Activated naive CD8-positive, alpha-beta T cell treated with anti-CD3 and anti-CD28 coated beads, Interleukin-2, amount 50 U/mL, for 24 hours (primary cell): ENCODE data around the gene FCRL5.
"Not testable (repeated sequence)": the region's sequence is repeated elsewhere in the genome, so short reads cannot be mapped to it uniquely, and the experiment has no call there.

Source experiments
- ATAC-seq: fragments of 150-1000 bp; cut with Tn5 transposase; one replicate; pipeline ENCODE4 v1.10.0; 2021
- DNase-seq: peaks from one replicate; pipeline ENCODE4 v3.0.0; 2021
- H3K27ac Mint-ChIP-seq: one replicate; pipeline ENCODE4 v1.8.0; 2021; ENCODE audit warnings: mild to moderate bottlenecking, mixed read lengths
- H3K27me3 Mint-ChIP-seq: one replicate; pipeline ENCODE4 v1.8.0; 2021; ENCODE audit warnings: mixed read lengths
- H3K36me3 Mint-ChIP-seq: one replicate; pipeline ENCODE4 v1.8.0; 2021; ENCODE audit warnings: low read depth, mixed read lengths
- H3K4me1 Mint-ChIP-seq: one replicate; pipeline ENCODE4 v1.8.0; 2021; ENCODE audit warnings: mixed read lengths
- H3K4me3 Mint-ChIP-seq: one replicate; pipeline ENCODE4 v1.8.0; 2021; ENCODE audit warnings: mild to moderate bottlenecking, moderate library complexity, mixed read lengths
- H3K9me3 Mint-ChIP-seq: one replicate; pipeline ENCODE4 v1.8.0; 2021; ENCODE audit warnings: mixed read lengths

Gene FCRL5

GRCh38 chr1:157558119-157558518 lies 5.8 kb upstream of the FCRL5 start:
- no peaks in the 10 kb centered on the region for H3K36me3 Mint-ChIP-seq
- H3K9me3 Mint-ChIP-seq: no peaks in the 10 kb centered on the region
- DNase-seq (no peak), ATAC-seq (no peak)
- H3K27ac Mint-ChIP-seq: no peak overlapping the region
- H3K4me1 Mint-ChIP-seq: peaks cover 8% of the 10 kb centered on the region
- H3K27me3 Mint-ChIP-seq: peaks cover 8% of the 10 kb centered on the region
- no peak overlapping the region for H3K4me3 Mint-ChIP-seq

- not testable (repeated sequence) for ATAC-seq, H3K36me3 Mint-ChIP-seq, H3K27me3 Mint-ChIP-seq, H3K4me3 Mint-ChIP-seq, H3K27ac Mint-ChIP-seq, H3K9me3 Mint-ChIP-seq, DNase-seq
- H3K4me1 Mint-ChIP-seq: peaks cover 10% of the 10 kb centered on the region
These were observed 4.2 kb downstream of the FCRL5 start for GRCh38 chr1:157548081-157548480.

- Mint-ChIP-seq H3K4me3 (no peak overlapping the region), H3K36me3 (no peaks in the 10 kb centered on the region), H3K9me3 (peaks cover under 1% of the 10 kb centered on the region), H3K27ac (no peak overlapping the region), H3K27me3 (peaks cover 8% of the 10 kb centered on the region), H3K4me1 (peaks cover 2% of the 10 kb centered on the region)
- no peak for DNase-seq
- ATAC-seq: no peak
These were observed 9.6 kb downstream of the FCRL5 start for GRCh38 chr1:157542676-157543075.

GRCh38 chr1:157540852-157541251 lies 11.5 kb downstream of the FCRL5 start:
- Mint-ChIP-seq H3K27me3 (peaks cover 13% of the 10 kb centered on the region), H3K36me3 (no peaks in the 10 kb centered on the region), H3K9me3 (peaks cover 3% of the 10 kb centered on the region), H3K27ac (no peak overlapping the region), H3K4me1 (peaks cover 2% of the 10 kb centered on the region), H3K4me3 (no peak overlapping the region)
- ATAC-seq: peak; percentile 18
- DNase-seq: no peak

- Mint-ChIP-seq H3K4me1 (peaks cover 2% of the 10 kb centered on the region), H3K36me3 (no peaks in the 10 kb centered on the region), H3K4me3 (no peak overlapping the region), H3K27me3 (peaks cover 13% of the 10 kb centered on the region), H3K27ac (no peak overlapping the region), H3K9me3 (peaks cover 3% of the 10 kb centered on the region)
- no peak for ATAC-seq
- no peak for DNase-seq
These were observed 12.1 kb downstream of the FCRL5 start for GRCh38 chr1:157540160-157540748.

GRCh38 chr1:157539568-157539967 lies 12.7 kb downstream of the FCRL5 start:
- ATAC-seq (no peak), DNase-seq (no peak)
- peaks cover 3% of the 10 kb centered on the region for H3K9me3 Mint-ChIP-seq
- H3K27me3 Mint-ChIP-seq: peaks cover 13% of the 10 kb centered on the region
- no peak overlapping the region for H3K4me3 Mint-ChIP-seq
- H3K4me1 Mint-ChIP-seq: peaks cover 2% of the 10 kb centered on the region
- no peak overlapping the region for H3K27ac Mint-ChIP-seq
- H3K36me3 Mint-ChIP-seq: no peaks in the 10 kb centered on the region

- Mint-ChIP-seq H3K27ac (no peak overlapping the region), H3K36me3 (no peaks in the 10 kb centered on the region), H3K4me1 (no peaks in the 10 kb centered on the region), H3K4me3 (no peak overlapping the region), H3K27me3 (peaks cover 12% of the 10 kb centered on the region), H3K9me3 (peaks cover 1% of the 10 kb centered on the region)
- no peak for DNase-seq
- peak; percentile 49 for ATAC-seq
These were observed 19.7 kb downstream of the FCRL5 start for GRCh38 chr1:157532569-157532968.

GRCh38 chr1:157523774-157524493 lies 28.4 kb downstream of the FCRL5 start:
- Mint-ChIP-seq H3K9me3 (no peaks in the 10 kb centered on the region), H3K36me3 (no peaks in the 10 kb centered on the region), H3K4me1 (peaks cover 2% of the 10 kb centered on the region), H3K4me3 (no peak overlapping the region), H3K27ac (no peak overlapping the region), H3K27me3 (peaks cover 3% of the 10 kb centered on the region)
- ATAC-seq: no peak
- no peak for DNase-seq

- Mint-ChIP-seq H3K27me3 (peaks cover 3% of the 10 kb centered on the region), H3K27ac (no peak overlapping the region), H3K4me1 (peaks cover 2% of the 10 kb centered on the region), H3K9me3 (no peaks in the 10 kb centered on the region), H3K36me3 (no peaks in the 10 kb centered on the region), H3K4me3 (no peak overlapping the region)
- no peak for ATAC-seq
- DNase-seq: no peak
These were observed 31.3 kb downstream of the FCRL5 start for GRCh38 chr1:157521056-157521455.

- Mint-ChIP-seq H3K4me3 (no peak overlapping the region), H3K27me3 (peaks cover 3% of the 10 kb centered on the region), H3K4me1 (peaks cover 2% of the 10 kb centered on the region), H3K27ac (no peak overlapping the region), H3K36me3 (no peaks in the 10 kb centered on the region), H3K9me3 (no peaks in the 10 kb centered on the region)
- ATAC-seq (no peak), DNase-seq (no peak)
These were observed 31.9 kb downstream of the FCRL5 start for GRCh38 chr1:157520386-157520935.

GRCh38 chr1:157519451-157519850 lies 32.9 kb downstream of the FCRL5 start:
- no peak for ATAC-seq
- no peak for DNase-seq
- Mint-ChIP-seq H3K27me3 (peaks cover 3% of the 10 kb centered on the region), H3K4me1 (peaks cover 2% of the 10 kb centered on the region), H3K36me3 (no peaks in the 10 kb centered on the region), H3K4me3 (no peak overlapping the region), H3K9me3 (no peaks in the 10 kb centered on the region), H3K27ac (no peak overlapping the region)

GRCh38 chr1:157517016-157517415 lies 35.3 kb downstream of the FCRL5 start:
- H3K27me3 Mint-ChIP-seq: no peaks in the 10 kb centered on the region
- DNase-seq: no peak
- H3K9me3 Mint-ChIP-seq: no peaks in the 10 kb centered on the region
- ATAC-seq: no peak
- no peak overlapping the region for H3K4me3 Mint-ChIP-seq
- no peak overlapping the region for H3K27ac Mint-ChIP-seq
- H3K36me3 Mint-ChIP-seq: no peaks in the 10 kb centered on the region
- H3K4me1 Mint-ChIP-seq: peaks cover 7% of the 10 kb centered on the region

- ATAC-seq: peak; percentile 17
- Mint-ChIP-seq H3K36me3 (no peaks in the 10 kb centered on the region), H3K9me3 (no peaks in the 10 kb centered on the region), H3K27me3 (no peaks in the 10 kb centered on the region), H3K4me1 (peaks cover 10% of the 10 kb centered on the region), H3K4me3 (no peak overlapping the region), H3K27ac (no peak overlapping the region)
- DNase-seq: no peak
These were observed 36.6 kb downstream of the FCRL5 start for GRCh38 chr1:157515709-157516108.

- Mint-ChIP-seq H3K27ac (no peak overlapping the region), H3K27me3 (no peaks in the 10 kb centered on the region), H3K4me3 (no peak overlapping the region), H3K4me1 (peaks cover 10% of the 10 kb centered on the region), H3K36me3 (no peaks in the 10 kb centered on the region), H3K9me3 (no peaks in the 10 kb centered on the region)
- DNase-seq (no peak), ATAC-seq (no peak)
These were observed 37.2 kb downstream of the FCRL5 start for GRCh38 chr1:157515141-157515540.
